OCI-LY1 (cell line): ENCODE data around the gene OLFM1.

ENCODE experiments used
- EZH2 ChIP-seq: fragments of 200-600 bp; sonication (generic), shearing (Covaris generic); IDR thresholded peaks from 2 replicates; pipeline ENCODE4 v1.8.0; 2017; ENCODE audit warnings: borderline replicate concordance, mixed run types, mild to moderate bottlenecking, antibody characterized with exemption, low read length, moderate library complexity, mixed read lengths
- TF ChIP-seq, protein P1 (sequence below): fragments of 200-600 bp; sonication (generic), shearing (Covaris generic); IDR thresholded peaks from 2 replicates; pipeline ENCODE4 v1.5.1; 2017; ENCODE audit warnings: mild to moderate bottlenecking, antibody characterized with exemption, low read length, moderate library complexity, mixed read lengths

DNA sequence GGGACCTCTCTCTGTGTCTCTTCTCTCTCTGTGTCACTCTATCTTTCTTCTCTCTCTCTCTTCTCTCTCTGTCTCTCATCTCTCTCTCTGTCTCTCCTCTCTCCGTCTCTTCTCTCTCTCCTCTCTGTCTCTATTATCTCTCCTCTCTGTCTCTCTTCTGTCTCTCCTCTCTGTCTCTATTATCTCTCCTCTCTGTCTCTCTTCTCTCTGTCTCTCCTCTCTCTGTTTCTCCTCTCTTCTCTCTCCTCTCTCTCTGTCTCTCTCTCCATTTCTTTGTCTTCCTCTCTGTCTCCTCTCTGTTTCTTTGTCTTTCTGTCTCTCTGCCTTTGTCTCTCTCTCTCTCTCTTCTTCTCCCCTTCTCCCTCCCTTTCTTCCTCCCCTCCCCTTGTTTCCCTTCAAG lies 3.2 kb upstream of the OLFM1 start:
- TF ChIP-seq EZH2: no peak
- TF ChIP-seq, protein P1, sequence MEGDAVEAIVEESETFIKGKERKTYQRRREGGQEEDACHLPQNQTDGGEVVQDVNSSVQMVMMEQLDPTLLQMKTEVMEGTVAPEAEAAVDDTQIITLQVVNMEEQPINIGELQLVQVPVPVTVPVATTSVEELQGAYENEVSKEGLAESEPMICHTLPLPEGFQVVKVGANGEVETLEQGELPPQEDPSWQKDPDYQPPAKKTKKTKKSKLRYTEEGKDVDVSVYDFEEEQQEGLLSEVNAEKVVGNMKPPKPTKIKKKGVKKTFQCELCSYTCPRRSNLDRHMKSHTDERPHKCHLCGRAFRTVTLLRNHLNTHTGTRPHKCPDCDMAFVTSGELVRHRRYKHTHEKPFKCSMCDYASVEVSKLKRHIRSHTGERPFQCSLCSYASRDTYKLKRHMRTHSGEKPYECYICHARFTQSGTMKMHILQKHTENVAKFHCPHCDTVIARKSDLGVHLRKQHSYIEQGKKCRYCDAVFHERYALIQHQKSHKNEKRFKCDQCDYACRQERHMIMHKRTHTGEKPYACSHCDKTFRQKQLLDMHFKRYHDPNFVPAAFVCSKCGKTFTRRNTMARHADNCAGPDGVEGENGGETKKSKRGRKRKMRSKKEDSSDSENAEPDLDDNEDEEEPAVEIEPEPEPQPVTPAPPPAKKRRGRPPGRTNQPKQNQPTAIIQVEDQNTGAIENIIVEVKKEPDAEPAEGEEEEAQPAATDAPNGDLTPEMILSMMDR: no peak
